T-helper 22 cell (primary cell): ENCODE measurements around the gene MISFA.
"Not testable (repeated sequence)": the region's sequence is repeated elsewhere in the genome, so short reads cannot be mapped to it uniquely, and the experiment has no call there.

Experiments
- DNase-seq: peaks from one replicate; pipeline ENCODE4 v3.0.0-alpha.2; 2020; ENCODE audit warnings: low read depth

MISFA gene

GRCh38 chr11:18599739-18600230 is at the start of gene MISFA:
Gene MISFA, plus strand, starts transcription at chr11:18599789. Its CDS starts 140 bp downstream, at chr11:18599929.
- DNase-seq = no peak

GRCh38 chr11:18563090-18563730 is 36.4 kb upstream of the MISFA start:
- no peak for DNase-seq

GRCh38 chr11:18564149-18564548 is 35.4 kb upstream of the MISFA start:
- DNase-seq = no peak

GRCh38 chr11:18566406-18566805 is 33.2 kb upstream of the MISFA start:
- no peak for DNase-seq

DNA sequence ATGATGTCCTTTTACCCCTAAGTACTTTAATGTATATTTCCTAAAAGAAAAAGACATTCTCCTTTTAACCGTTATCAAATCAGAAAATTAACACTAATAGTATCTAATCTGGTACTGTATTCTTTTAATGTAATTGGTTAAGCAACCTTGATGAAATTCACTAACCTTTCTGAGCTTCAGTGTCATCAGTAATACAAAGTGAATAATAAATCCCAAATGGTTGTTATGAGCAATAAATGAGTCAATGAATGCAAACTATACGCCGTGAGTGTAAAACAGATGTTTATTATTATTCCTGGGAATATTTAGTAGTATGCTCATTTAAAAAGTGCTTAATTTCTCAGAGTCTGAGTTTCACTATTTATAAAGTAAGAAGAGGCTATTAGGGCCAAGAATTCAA is 32.5 kb upstream of the MISFA start:
- DNase-seq = no peak

DNA sequence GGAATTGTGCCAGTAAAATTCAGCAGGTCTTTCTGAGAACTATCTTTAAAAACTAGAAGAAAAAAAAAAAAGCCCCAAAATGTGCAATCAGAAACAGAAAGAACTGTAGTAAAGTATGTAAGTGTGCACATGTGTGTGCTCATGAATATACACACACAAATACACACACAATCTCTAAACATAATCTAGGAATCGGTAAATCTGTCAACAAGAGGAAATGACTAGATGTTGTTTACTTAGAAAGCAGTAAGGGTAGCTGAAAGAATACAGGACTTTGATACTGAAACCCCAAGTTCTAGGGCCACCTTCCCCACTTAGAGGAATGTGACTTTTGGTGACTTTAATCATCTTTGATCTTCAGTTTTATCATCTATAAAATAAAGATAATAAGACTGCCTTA is 24.2 kb upstream of the MISFA start:
- no peak for DNase-seq

- DNase-seq = no peak
These were observed 20.5 kb upstream of the MISFA start for GRCh38 chr11:18578975-18579598.

DNA sequence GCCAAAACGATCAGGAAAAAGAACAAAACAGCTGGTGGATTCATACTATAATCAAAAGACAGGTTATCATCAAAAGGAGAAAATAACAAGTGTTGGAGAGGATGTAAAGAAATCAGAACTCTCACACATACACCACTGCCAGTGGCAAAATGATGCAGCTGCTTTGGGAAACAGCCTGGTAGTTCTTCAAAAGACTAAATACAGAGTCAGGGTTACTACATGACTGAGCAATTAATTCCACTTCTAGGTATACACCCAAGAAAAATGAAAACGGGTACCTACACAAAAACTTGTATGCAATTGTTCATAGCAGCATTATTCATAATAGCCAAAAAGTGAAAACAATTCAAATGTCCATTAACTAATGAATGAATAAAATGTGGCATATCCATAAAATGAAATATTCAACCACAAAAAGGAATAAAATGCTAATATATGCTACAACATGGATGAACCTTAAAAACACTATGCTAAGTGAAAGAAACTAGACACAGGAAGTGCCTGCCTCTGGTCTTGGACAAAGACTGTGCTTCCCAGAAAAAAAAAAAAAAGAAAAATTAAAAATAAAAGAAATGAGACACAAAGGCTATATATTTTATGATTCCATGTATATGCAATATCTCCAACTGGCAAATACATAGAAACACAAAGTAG is 19.3 kb upstream of the MISFA start:
- DNase-seq = no peak

DNA sequence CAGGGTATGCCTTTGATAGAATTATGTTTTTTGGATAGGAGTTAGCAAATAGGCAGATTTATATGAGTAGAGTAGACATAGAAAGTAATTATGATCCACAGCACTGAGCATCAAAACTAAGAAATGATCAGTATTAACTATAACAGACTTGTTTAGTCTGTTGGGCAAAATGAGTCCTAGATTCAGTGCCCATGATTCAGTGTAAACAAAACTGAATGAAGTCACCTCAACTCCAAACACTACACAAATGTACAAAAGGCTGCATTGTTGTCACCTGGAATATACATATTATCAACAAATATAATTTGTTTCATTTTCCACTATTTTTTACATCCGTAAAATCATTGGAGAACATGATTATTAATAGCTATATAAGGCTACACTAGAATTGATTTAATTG is 17.8 kb upstream of the MISFA start:
- DNase-seq = no peak

DNA sequence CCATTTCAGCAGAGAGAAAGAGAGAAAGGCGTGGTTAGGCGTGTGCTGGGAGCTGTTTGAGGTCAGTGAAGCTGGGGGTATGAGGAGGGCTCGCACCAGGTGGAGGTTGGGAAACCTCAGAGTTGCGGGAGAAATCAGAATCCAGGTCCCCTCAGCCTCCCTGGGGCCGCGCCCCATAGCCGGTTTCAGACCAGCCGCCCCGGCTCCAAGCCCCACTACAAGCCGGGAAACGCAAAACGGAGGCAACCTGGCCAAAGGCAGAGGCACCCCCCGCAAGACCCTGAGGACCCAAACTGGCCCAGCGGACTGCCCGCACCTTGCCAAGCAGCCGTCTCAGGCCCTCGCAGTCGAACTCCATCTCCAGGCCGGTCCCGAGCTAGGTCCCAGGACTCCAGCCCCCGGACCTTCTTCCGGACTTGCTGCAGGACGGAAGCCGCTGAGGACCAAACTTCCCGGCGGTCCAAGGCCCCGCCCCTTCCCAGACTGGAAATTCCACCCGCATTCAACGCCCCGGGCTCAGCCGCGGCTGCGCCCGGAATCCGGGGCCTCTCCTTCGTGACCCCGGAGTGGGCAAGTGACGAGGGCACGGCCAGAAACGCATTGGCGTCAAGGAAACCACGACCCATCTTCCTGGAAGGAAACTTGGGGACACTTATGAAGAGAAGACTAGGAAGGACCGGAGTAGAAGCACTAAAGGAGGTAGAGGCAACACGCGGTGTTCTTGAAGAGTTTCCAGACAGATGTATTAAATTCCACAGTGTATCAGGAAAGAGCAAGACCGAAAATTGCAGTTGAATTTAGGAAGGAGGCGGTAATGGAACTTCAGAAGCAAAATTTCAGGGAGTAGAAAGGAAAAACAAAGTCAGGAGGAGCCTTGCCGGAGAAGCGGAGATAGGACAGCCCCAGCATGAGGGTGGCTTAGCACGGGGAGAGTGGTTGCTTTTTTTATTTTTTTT is 11.0 kb upstream of the MISFA start, which contains the start of gene UEVLD:
UEVLD (minus strand) TSS at position 438 of the 956 bp plus-strand sequence; CDS start at position 358, 80 bp downstream.
- peak; percentile 51 for DNase-seq

DNA sequence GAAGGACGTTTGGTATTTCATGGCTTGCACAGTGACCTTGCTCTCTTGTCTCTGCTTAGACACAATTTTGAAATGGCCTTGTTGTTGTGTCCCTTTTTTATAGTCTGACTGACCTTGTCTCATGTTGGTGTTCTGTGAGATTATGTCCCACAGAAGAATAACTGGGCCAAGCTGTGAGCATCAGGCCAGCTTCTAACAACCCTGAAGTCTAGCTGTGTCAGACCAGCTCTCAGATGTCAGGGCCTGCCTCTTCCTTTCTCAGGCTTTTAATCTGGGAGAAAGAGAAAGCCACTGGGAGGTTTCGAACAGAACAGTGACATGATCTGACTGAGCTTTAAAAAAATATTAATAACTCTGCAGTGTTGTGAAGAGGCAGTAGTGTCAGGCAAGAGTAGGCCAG is 9.0 kb upstream of the MISFA start:
- no peak for DNase-seq

GRCh38 chr11:18594088-18594487 is 5.5 kb upstream of the MISFA start:
- not testable (repeated sequence) for DNase-seq

DNA sequence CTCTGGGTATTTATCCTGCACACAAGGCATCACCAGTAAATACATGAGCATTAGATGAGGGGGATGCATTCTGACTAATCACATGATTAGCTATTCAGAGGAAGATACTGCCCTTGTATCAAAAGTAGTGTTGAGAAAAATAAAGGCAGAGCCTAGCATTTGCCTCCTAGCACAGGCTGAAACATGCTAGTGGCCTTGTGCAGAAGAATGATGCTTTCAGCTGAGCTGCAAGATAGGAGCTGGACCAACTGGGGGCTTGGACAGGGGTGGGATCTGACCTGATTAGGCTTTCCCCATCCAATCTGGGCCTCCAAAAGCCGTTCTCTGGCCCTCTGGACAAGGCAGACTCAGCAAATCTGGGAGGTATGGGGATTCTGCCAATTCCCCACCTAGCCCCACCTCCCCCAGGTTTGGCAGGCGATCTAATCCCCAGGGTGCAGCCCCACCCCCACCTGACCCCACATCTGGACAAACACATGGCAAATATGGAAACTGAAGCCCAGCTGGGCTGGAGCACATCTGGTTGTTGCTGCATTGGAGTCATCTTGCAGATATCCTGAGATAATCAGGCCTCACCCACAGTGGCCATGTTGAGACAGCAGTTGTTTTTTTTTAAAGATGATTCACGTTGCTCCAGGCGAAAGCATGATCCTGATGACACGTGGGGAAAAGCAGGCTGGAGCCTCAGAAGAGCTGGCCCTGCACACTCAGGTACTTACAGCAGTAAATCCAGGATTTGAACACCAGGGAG is 4.4 kb upstream of the MISFA start:
- no peak for DNase-seq

DNA sequence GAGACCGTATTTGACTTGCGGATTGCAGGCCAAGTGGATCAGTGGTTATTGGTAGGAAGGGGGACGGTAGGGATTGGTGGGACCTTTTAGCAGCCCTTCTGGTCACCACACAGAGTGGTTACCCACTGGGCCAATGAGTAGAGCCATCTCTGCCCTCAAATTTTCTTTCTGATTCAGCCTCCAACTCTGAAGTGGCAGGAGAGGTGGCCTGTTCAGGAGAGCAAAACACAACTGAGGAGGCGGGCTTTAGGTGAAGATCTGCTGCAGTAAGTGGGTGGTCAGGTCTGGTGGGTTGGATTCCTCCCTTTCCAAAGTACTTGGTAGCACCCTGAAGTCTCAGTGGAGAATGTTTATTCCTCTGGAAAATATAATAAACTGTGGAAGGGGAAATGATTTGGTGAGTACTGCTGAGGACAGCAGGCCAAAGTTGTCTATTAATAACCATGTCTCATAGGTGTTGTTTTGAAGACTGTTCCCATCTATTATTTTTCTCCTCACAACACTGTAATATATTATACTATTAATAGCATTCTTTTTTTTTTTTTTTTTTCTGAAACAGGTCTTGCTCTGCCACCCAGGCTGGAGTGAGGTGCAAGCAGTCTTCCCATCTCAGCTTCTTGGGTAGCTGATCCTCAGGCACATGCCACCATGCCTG is 1.5 kb downstream of the MISFA start:
- DNase-seq = no peak

DNA sequence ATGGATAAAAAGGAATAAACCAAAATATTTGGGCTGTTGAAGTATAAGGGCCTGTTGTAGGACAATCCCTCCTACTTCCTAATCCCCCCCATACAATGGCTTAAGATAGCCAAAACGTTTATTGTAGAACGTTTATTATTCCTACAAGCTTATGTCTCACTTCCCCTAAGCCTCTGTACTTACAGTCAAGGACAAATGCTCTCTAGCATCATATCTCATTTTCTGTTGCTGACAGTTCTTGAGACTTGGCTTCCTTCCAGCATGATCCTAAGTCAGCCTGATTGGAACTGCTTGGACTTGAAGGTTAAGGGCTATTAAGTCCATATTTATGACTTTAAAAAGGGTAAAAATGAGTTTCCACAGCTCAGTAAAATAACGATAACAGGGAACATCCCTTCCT is 8.8 kb downstream of the MISFA start:
- DNase-seq = no peak

GRCh38 chr11:18611196-18611595 is 11.6 kb downstream of the MISFA start:
- no peak for DNase-seq

- no peak for DNase-seq
These were observed 12.8 kb downstream of the MISFA start for GRCh38 chr11:18612394-18612793.

DNA sequence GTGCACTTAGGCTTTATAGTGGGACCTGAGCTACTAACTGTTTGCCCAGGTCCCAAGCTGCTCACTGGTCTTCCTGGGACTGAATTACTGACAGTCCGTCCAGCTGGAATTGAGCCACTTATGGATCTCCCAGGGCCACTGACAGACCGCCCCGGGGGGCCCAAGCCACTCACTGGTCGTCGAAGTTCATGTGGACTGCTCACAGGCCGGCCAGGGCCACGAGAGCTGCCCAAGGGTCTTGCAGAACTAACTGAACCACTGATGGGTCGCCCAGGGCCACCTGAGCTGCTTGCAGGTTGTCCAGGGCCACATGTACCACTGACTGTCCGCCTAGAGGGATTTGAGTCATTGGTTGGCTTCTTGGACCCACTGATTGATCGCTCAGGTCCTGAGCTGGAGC is 15.1 kb downstream of the MISFA start:
- no peak for DNase-seq

DNA sequence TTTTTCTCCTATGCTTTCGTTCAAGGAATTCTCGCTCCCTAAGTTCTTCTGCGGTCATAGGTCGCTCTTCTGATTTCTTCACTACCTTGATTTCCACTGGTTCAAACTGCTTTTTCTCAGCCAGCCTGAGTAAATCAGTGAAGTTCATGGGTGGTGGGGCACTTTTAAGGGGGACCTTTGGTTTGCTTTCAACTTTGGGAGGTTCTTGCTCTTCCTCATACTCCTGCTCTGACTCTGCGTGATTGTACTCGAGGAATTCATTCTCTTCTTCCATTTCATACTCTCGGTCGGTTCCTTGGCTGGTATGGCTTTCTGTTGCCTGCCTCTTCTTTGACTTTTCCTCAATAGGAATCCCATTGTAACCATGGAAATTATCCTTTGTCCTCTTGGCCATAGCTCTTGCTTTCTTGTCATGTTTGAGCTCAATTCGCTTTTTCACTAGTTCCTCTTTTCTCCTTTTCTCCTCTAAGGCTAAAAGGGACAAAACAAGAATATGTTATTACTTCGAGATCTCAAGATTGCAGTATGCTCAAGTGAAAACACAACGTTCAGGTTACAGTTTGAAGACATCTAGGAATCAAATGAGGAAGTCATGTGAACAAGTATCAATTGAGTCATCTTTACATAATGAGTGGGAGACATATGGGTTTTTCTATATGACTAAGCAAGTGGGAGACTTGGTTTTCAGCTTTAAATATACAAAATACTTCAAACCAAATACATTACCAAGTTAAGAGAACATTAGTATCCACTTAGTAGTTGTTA is 16.2 kb downstream of the MISFA start:
- DNase-seq = no peak
